B cell (primary cell): ENCODE data around the gene ERC2.

Experiments used
- CTCF ChIP-seq: fragments of 200-600 bp; IDR thresholded peaks from one replicate; pipeline ENCODE4 v1.8.0; 2022; ENCODE audit warnings: antibody characterized with exemption, mild to moderate bottlenecking
- EZH2 ChIP-seq: IDR thresholded peaks from 2 replicates; pipeline ENCODE4 v1.6.1; 2012; ENCODE audit warnings: borderline replicate concordance, low read depth, mild to moderate bottlenecking, moderate library complexity, low read length; ENCODE audit not compliant: insufficient read depth, poor library complexity, severe bottlenecking

GRCh38 chr3:55909373-55909772 is 558.9 kb downstream of the ERC2 start:
- no peak for TF ChIP-seq CTCF
- no peak for TF ChIP-seq EZH2
